Measurements from ENCODE around the gene AMY2B.
"Not testable (repeated sequence)": the region's sequence is repeated elsewhere in the genome, so short reads cannot be mapped to it uniquely, and the experiment has no call there.

AMY2B gene

DNA sequence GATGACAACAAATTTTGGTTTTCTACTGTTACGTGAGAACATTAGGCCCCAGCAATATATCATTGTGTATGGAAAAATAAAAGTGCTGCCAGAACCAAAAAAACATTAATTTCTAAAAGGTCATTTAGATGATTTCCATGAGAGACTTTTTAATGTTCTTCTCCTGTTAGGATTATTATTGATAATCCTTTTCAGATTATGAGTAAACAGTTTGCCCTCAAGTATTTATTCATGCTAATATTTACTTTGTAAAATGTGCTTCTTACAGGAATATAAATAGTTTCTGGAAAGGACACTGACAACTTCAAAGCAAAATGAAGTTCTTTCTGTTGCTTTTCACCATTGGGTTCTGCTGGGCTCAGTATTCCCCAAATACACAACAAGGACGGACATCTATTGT, at the start of gene AMY2B:
TSS of gene AMY2B (plus strand) at position 301 of the 400 bp plus-strand sequence. CDS start at position 315, 14 bp downstream.
- DNase-seq = not testable (repeated sequence)

DNA sequence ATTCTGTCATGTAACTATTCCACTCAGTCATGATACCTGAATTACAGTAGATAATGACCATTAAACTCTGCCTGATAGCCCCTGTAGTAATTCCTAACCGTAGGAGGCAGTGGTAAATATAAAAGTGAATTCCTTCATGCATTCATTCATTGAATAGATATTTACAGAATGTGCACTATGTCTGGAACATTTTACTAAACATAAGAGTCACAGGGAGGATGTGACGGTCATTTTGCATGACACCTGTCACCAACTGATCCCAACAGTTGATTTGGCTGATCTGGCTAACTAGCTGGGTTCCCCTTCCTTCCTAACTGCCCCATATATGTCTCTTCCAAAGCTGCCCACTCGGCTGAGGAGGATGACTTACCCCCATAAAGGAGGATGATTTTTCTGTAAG, 48.0 kb upstream of the AMY2B start:
- DNase-seq = no peak

DNA sequence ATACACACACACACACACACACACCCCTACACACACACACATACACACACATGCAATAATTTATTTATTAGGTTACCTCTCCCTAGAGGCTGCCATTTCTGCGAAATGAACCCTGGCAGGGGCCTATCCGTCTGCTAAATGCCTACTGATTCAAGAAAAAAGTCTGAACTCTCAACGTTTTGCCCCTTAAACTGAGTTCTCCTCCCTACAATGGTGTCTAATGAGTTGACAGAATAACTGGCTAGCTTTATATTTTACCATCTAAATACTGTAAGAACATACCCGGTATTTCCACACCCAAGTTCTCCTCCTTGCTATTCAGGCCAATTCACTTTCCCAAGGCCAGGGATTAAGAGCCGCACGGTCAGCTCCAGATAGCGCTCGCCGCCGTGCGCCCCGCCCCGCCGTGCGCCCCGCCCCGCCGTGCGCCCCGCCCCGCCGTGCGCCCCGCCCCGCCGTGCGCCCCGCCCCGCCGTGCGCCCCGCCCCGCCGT, 46.2 kb upstream of the AMY2B start:
- DNase-seq = no peak

DNA sequence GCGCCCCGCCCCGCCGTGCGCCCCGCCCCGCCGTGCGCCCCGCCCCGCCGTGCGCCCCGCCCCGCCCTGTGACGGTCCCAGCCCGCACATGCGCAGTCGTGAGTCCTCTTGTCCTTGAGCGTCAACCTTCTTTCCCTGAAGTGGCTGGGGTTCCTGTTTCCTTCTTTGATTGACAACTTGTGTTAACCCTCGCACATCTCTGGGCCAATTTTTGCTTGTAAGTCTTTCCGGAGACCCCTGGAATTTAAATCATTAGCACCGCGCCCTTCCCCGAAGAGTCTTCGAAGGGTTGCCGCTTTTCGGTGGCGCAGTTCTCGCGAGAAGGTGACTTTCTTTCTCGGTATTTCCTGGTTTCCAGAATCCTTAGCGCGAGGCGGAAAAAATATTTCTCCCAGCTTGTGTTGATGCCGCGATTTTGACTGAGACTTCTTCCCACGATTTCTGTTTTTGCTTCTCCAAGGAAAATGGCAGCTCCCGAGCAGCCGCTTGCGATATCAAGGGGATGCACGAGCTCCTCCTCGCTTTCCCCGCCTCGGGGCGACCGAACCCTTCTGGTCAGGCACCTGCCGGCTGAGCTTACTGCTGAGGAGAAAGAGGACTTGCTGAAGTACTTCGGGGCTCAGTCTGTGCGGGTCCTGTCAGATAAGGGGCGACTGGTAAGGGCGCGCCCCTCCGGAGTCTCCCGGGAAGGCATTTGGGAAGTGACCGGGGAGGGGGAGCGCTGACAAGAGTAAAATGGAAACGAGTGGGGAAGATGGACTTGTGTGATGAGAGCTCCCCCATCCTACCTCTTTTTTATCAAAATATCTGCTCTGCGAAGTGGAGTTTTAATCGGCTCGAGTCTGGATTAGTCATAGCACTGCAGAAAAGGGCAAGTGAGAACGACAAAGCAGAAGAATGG, 45.5 kb upstream of the AMY2B start, which contains the start of gene RNPC3:
TSS of gene RNPC3 (plus strand) at position 93 of the 901 bp plus-strand sequence. CDS start at position 465, 372 bp downstream.
- peak; percentile 84 to 89 for DNase-seq

DNA sequence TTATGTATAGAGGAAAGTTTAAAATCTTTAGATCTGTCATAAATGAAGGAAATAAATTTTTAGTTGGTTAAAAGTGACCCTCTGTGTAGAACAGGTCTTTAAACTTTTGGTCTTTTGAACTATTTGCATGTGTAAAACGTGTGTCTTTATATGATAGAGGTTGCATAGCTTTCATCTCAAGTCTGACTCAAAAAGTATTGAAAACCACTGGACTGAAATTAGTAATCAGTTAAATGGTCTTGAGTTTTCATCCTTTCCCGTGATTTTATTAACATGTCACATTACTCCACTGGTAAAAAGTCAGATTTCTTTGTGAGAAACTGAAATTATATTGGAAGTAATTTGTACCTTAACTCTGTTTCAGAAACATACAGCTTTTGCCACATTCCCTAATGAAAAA, 44.1 kb upstream of the AMY2B start:
- no peak for DNase-seq

DNA sequence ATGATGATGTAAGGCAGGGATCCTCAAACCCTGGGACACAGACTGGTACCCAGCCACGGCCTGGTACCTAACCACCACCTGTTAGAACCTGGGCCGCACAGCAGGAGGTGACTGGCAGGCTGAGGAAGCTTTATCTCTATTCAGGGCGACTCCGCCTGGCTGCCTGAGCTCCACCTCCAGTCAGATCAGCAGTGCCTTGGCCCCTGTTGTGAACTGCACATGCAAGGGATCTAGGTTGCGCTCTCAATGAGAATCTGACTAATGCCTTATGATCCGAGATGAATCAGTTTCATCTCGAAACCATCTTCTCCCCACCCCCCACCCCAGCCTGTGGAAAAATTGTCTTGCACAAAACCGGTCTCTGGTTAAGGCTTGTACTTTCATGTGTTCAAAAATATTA, 41.6 kb upstream of the AMY2B start:
- peak in 1 of 2 donors; percentile 10 for DNase-seq

DNA sequence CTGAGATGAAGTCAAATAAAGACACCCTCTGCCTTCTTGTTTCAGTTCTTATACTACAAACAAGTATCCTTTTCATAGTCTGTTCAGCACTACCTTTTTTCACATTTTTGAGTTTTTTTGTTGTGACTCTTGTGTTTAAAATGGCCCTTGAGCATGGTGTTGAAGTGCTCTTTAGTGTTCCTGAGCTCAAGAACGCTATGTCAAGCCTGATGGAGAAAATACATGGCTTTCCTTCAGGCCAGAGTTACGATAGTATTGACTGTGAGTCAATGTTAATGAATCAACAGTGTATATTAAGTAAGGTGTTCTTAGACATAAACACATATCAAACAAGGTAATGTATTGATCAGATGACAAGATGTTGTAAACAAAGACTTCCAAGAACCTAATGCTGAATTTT, 33.2 kb upstream of the AMY2B start:
- DNase-seq = no peak

DNA sequence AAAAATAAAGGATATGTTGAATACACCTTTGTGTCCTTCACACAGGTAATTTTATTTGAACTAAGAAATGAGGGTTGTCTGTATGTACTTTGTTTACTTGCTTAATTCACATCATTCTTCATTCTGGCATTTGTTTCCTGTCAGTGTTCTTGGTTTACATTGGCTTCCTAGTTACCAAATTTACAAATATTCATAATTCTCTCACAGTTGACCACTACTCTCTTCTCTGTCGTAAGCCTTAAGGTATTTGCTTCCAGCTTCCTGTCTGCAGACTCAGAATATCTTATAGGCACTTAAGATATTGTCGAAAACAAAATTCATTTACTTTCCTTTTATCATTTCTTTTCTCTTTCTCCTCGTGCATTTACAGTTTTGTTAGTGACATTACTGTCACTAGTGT, 30.0 kb upstream of the AMY2B start:
- DNase-seq = no peak

DNA sequence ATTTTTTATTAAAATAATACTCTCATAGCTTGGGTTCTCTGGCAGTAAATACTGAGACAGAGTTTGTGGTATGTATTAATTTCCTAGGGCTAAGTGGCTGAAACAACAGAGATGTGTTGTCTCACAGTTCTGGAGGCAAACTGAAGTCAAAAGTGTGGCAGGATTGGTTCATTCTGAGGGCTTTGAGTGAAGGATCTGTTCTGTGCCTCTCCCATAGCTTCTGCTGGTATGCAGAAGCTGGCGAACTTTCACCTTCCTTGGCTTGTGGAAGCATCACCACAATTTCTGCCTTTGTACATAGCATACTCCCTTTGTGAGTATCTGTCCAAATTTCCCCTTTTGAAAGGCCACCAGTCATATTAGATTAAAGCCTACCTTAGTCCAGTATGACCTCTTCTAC, 24.9 kb upstream of the AMY2B start:
- no peak for DNase-seq

DNA sequence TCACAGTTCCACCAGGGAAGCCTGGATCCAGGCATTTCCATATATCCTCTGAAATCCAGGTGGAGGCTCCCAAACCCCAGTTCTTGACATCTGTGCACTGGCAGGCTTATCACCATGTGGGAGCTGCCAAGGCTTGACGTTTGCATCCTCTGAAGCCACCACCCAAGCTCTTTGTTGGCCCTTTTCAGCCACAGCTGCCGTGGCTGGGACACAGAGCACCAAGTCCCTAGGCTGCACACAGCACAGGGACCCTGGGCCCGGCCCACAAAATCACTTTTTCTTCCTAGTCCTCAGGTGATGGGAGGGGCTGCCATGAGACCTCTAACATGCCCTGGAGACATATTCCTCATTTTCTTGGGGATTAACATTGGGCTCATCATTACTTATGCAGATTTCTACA, 23.5 kb upstream of the AMY2B start:
- no peak for DNase-seq

DNA sequence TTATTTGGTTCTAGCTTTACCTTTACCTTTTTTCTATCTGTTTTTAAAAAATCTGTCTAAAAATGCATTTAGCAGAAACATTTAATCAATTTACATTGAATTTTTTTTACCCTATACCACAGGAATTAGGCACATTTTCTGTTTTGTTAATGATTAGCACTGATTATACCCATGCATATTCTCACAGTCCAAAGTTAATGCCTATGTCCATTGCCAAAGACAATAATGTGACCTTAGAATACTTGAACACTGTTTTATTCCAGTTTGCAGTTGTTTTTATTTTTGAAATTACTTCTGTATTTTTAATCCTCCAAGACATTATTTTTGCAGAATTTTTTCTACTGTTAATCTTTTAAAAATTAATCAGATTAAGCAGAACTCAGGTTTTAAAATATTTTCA, 11.0 kb upstream of the AMY2B start:
- no peak for DNase-seq

DNA sequence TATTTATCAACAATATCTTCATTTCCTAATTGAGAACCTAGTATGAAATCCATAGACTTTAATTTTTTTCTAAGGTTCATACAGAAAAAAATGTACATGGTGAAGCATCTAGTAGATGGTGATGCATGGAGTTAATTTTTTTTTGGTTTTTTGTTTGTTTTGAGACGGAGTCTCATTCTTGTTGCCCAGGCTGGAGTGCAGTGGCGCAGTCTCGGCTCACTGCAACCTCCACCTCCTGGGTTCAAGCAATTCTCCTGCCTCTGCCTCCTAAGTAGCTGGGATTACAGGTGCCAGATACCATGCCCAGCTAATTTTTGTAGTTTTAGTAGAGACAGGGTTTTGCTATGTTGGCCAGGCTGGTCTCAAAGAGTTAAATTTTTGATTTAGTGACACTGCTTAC, 10.3 kb upstream of the AMY2B start:
- not testable (repeated sequence) for DNase-seq

DNA sequence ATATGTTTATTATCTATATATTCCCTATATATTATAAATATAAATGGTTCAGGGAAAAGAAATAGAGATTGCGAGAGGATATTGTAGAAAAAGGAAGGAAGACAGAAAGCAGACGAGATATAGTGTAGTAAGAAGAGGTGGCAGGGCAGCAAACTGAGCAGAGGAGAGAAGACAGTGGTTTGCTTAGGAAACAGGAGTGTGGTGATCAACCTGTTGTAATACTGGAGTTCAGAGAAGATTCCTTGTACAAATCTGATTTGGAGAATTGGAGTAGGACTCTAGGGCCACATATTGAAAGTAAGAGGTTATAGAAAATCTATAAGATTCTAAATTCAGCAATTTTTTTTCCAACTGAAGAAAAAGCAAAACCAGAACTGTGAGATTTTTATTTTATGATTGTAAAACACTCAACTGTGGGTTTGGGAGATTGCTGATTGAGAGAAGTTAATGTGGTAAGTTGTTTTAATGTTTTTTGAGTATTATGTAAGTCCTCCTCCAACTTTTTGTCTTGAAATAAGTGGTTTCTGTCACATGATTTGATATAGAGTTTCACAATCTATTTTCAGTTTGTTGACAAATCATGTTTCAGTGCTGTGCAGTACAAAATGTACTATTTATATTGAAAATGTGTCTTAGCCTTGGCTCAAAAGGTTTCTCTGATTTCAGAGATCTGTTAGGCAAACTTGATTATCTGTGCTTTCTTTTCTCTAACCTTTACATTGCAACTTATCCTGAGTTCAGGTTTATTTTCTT, 9.6 kb upstream of the AMY2B start:
- no peak for DNase-seq

DNA sequence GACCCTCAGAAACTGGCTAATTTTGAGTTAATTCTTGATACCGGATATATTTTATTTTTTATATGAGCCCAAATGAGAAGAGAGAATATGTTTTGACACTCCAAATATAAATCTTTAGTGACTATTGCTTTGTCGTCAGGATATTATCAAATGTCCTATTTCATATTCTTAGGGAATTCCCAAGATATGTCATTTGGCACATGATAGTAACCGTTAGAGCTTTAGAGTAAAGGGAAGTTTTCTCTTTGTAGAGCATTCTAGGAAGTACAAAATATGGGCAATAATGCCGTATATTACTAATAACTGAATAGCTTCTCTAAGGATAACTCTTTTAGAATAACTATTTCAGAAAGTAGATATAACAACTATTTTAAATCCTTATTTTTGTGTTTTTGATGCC, 8.3 kb upstream of the AMY2B start:
- DNase-seq = no peak

DNA sequence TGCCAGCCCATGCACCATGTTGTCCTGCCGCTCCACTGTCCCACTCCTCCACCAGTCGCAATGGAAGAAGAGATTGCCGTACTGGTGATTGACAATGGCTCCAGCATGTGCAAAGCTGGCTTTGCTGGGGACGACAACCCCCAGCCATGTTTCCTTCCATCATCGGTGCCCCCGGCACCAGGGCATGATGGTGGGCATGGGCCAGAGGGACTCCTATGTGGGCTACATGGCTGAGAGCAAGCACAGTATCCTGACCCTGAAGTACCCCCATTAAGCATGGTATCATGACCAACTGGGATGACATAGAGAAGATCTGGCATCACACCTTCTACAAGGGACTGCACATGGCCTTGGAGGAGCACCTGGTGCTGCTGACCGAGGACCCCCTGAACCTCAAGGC, 1.9 kb upstream of the AMY2B start:
- DNase-seq = no peak

DNA sequence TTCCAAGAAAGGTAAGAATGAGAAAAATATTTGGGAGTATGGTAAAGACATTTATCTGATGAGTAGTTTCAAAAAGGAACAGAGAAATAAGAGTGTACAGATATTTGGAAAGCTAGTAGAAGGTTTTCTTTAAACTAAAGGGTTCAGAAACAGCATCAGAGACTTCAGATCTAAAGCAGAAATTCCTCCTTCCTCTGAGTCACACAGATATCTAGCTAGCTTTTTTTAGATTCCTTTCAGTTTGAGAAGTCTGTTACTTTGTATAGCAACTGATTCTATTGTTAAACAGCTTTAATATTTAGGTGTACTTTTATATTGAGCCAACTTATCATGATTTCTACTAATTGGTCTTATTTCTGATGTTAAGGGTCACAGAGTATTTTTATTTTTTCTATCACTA, 4.7 kb downstream of the AMY2B start:
- DNase-seq = no peak

DNA sequence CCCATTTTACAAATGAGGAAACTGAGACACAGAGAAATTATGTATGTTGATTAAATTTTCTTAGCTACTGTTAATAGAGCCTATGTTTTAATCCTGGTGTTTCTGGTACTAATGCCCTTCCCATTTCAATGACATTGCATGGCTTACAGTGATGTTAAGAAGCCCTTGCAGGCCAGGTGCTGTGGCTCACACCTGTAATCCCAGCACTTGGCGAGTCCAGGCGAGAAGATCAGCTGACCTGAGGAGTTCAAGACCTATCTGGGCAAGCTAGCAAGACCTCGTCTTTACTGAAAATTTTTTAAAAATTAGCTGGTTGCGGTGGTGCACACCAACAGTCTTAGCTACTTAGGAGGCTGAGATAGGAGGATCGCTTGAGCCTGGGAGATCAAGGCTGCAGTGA, 5.4 kb downstream of the AMY2B start:
- not testable (repeated sequence) for DNase-seq

DNA sequence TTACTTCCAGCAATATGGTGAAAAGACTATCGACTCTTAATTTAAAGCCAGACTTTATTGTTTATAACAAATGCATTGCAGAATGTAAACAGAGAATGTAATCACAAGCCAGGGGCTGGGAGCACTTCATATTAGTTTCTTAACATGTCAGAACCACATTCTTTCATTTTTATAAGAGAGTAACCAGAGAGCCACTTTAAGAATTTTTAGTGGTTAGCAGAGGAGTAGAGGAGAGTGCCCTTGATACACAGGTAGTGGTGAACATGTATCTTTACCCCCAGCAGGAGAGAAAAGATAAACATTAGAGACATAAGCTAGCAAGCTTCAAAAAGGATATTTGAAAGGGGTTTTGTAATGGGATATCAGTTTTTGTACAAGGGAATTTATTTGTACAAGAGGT, 11.1 kb downstream of the AMY2B start:
- no peak for DNase-seq

DNA sequence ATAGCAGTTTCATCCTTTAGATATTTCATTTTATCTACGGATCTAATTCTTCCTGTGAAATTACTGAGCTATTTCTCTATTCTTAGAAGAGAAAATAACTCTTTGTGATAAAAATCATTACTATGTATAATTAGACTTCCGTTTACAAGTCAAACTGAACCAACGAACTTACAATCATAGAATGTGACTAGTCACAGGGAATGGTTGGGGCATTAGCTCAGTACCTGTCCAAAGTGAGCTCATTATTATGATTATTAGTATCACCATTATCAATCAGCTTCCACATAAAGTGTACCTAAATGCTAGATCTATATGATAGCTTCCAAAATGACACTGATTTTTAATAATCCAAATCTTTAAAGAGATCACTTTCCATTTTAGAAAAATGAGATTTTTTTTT, 12.5 kb downstream of the AMY2B start:
- DNase-seq = no peak

DNA sequence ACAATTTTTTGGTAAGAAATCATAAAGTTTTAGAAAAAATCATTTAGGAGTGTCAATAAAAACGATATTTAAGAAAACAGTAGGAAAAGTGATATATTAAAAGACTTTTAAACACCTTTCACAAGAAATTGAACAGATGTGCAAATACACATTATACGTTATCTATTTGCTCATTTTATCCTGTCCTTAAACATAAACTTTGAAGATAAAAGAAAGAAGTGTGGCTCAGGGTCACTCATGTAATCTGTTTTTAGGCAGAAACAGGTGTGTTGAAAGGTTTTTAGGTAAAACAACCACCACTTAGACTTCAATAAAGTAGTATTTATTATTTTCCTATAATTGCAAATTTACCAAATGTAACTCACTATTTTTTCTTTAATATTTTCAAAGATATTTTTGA, 13.1 kb downstream of the AMY2B start:
- no peak for DNase-seq

DNA sequence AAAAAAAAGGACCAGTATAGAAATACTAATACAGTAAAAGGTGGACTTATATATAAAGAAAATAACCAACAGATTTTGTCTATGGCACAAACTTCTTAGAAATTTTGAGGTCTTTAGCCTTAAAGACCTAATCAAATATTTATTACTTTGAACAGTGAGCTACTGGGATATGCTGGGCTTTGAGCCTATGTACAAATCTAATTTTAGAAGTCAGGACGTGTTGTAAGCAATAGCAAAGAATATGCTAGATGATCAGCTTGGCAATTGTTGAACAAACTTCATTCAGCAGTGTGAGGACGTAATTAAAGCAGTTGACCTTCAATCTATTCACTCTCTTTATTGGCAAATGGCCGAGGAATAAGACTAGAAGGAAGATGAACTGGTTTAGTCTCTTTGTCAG, 31.4 kb downstream of the AMY2B start:
- DNase-seq = not testable (repeated sequence)

DNA sequence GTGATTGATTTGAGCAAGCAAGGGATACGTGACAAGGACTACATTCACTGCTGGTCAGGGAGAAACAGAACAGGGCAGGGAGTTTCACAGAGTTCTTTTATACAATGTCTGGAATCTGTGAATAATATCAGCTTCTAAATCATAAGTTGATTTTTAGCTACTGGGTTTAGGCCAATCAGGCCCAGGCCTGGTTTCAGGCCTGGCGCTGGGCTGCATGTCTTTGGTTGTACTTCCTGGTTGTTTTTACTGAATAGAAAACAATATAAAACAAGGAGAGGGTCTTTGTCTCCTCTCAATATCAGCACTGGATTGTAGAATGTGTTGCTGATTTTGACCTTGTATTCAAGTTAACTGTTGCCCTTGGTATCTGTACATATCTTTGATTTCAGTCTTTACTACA, 45.0 kb downstream of the AMY2B start:
- DNase-seq = no peak

DNA sequence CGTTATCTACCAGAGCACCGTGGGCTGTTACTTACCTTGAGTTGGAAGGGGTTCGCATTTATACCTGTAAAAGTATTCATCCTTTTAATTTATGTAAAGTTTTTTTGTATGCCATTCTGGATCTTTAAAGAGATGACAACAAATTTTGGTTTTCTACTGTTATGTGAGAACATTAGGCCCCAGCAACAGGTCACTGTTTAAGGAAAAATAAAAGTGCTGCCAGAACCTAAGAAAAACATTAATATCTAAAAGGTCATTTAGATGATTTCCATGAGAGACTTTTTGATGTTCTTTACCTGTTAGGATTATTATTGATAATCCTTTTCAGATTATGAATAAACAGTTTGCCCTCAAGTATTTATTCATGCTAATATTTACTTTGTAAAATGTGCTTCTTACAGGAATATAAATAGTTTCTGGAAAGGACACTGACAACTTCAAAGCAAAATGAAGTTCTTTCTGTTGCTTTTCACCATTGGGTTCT, 45.6 kb downstream of the AMY2B start, which contains the start of gene AMY2A:
TSS of gene AMY2A (plus strand) at position 434 of the 484 bp plus-strand sequence. CDS start at position 448, 14 bp downstream.
- DNase-seq = not testable (repeated sequence)

DNA sequence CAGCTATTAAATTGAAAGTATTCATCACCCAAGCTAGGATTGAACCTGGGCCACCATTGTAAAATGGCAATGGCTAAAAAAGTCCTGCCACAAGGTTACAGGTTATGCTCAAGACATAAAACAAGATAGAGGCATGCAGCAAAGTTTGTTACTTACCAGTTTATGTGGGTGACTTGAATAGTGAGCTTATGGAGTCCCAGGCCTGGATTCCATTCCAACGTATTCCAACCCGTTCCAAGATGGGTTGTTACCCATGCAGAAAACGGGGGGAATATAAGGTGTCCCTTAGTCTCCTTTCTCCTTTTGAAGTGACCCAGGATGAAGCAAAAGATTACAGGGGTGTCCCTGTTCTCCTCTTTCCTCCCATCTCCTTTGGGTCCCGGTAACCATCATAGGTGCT, 56.0 kb downstream of the AMY2B start:
- DNase-seq = not testable (repeated sequence)

All from CD4-positive, alpha-beta T cell treated with Interferon alpha-2 for 1 hour (primary cell).